Left lobe of liver (tissue), 2 donors: ENCODE measurements around the gene TTLL8. TPM values are rescaled to one million over a fixed set of nuclear protein-coding genes. Genes with fewer than 3 reads are reported as not detected.

Source experiments
- ATAC-seq: fragments of 200-7000 bp; cut with Tn5 transposase; one replicate; pipeline ENCODE4 v1.9.1; 2020; ENCODE audit warnings: mild to moderate bottlenecking, moderate library complexity
- DNase-seq: peaks from one replicate; pipeline ENCODE4 v3.0.0-alpha.2; 2020; ENCODE audit warnings: low spot score
- total RNA-seq: library from RNA; stranded (reverse); gene quantifications from one replicate; pipeline ENCODE4 v1.2.1, GENCODE V29; 2021
- donor health status: DM: no; HTN: no; CAD: no; lungs with moderate emphysema.
- donor health status: DM: no; HTN: yes; CAD: no.

TTLL8 gene
- total RNA-seq, 1 donor from 2014 or later = not detected

- ATAC-seq (no peak), DNase-seq (no peak)
Observed at GRCh38 chr22:50083462-50084079, 25.5 kb upstream of the TTLL8 start.

DNA sequence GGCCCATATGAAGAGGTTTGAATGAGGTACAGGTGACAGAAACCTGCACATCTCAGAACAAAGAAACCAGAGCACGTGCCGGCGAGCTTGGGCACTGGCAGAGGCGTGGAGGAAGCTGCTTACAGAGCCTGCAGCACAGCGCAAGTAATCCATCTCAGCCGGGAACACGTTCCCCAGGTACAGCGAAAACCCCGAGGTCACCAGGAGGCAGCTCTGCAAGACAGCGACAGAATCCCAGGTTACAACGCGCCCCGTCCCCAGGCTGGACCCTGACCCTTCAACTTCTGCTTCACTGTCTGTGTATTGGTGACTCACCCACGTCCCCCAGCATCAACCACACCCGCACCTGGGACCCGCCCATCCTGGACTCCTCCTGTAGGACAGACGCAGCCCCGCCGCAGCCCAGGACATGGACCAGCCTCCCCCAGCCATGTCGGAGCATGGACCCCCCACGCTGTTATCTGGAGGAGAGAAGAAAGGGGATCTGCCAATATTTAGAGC, 24.9 kb upstream of the TTLL8 start:
- ATAC-seq (no peak), DNase-seq (no peak)

GRCh38 chr22:50082197-50082715, 24.2 kb upstream of the TTLL8 start:
- ATAC-seq (no peak), DNase-seq (no peak)

DNA sequence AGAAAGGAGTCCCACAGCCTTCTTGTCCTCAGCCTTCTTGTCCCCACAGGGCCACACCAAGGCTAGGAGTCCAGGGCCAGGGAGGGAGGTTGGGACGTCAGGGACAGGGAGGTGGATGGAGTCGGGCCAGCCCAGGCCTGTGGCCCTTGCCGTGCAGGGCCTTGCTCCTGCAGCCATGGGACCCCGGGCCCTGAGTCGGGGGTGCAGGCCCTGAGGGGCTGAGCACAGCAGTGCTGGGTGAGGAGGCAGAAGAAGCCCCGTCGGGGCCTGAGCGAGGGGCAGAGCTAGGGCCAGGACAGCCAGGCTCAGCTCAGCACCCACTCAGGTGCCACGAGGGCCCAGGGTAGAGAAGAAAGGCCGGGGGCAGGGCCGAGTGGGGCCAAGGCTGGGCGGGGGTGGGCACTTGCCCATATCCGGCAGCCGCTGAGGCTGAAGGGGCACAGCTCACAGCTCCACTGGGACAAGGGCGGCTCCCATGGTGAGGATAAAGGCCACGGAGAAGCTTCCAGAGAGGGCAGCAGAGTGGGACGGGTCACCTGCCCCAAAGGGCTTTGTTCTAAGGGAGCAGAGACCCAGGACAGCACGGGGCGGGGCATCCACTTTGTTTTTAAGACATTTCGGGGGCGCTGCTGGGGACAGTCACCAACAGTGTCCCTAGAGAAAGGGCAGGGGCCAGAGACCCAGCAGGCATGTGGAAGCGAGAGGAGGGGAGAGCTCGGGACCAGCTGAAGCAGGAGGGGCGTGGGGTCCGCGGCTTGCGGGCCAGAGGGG, 23.5 kb upstream of the TTLL8 start:
- ATAC-seq (no peak), DNase-seq (no peak)

- no peak for ATAC-seq
- no peak for DNase-seq
Observed at GRCh38 chr22:50080077-50080465, 22.0 kb upstream of the TTLL8 start.

DNA sequence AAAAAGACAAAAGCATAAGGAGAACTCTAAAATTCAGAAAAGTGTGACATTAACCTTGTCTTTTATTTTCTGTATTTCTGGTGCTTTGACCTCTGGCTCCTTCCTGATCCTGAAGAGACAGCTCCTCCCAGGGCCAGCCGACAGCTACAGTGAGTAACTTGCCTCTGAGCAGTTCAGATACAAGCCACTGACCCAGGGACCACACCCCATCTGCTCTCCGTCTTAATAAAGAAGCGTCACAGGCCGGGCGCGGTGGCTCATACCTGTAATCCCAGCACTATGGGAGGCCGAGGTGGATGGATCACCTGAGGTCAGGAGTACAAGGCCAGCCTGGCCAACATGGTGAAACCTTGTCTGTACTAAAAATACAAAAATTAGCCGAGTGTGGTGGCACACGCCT, 20.7 kb upstream of the TTLL8 start:
- ATAC-seq (no peak), DNase-seq (no peak)

- no peak for DNase-seq
- no peak for ATAC-seq
Observed at GRCh38 chr22:50078246-50078645, 20.1 kb upstream of the TTLL8 start.

GRCh38 chr22:50076646-50077535, 18.8 kb upstream of the TTLL8 start:
- DNase-seq (no peak), ATAC-seq (no peak)

DNA sequence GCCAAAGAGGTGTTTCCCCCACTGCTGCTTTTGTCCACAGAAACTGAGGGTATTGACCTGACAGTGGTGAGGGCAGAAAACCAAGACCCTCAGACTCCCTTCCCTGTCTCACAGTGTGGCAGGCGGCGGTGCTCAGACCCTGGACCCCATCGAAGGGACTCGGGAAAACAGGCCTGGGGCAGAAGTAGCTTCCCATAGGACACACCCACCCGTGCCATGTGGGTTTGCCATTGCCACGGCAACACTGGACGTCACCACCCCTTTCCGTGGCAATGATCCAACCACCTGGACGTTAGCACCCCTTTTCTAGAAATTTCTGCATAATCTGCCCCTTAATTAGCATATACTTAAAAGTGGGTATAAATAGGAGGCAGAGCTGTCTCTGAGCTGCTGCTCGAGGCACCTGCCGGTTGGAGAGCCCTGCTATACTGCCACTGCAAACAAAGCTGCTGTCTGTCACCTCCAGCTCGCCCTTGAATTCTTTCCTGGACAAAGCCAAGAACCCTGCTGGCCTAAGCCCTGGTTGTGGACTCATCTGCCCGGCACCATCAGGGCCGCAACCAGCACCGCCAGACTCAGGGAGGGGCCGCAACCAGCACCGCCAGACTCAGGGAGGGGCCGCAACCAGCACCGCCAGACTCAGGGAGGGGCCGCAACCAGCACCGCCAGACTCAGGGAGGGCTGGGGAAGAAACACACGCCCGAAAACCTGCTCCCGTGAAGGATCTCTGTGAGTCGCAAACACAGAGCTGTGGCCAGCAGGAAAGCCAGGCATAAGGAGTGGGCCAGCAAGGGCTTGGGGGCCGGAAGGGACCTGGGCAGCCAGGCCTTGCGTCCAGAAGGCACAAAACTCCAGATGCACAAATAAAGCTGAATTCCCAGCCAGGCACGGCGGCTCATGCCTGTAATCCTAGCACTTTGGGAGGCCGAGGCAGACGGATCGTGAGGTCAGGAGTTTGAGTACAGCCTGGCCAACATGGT, 16.7 kb upstream of the TTLL8 start:
- ATAC-seq = no peak
- DNase-seq = no peak

DNA sequence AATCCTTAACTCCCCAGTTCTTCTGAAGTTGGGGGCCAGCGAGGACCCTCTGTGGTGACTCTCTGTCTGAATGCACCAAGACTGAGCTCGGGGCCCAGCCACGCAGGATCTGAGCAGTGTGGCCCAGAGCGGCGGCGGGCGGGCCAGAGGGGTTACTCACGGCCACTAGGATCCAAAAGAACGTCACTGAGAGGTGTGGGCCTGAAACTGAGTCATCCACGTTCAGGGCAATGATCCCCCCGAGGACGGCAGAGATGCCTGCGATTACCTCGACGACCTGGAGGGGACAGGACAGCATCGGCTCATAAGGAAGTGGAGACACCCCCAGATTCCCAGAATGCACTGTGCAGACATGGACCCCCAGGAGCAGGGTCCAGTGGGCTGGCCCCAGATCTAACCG, 16.0 kb upstream of the TTLL8 start:
- DNase-seq (no peak), ATAC-seq (no peak)

DNA sequence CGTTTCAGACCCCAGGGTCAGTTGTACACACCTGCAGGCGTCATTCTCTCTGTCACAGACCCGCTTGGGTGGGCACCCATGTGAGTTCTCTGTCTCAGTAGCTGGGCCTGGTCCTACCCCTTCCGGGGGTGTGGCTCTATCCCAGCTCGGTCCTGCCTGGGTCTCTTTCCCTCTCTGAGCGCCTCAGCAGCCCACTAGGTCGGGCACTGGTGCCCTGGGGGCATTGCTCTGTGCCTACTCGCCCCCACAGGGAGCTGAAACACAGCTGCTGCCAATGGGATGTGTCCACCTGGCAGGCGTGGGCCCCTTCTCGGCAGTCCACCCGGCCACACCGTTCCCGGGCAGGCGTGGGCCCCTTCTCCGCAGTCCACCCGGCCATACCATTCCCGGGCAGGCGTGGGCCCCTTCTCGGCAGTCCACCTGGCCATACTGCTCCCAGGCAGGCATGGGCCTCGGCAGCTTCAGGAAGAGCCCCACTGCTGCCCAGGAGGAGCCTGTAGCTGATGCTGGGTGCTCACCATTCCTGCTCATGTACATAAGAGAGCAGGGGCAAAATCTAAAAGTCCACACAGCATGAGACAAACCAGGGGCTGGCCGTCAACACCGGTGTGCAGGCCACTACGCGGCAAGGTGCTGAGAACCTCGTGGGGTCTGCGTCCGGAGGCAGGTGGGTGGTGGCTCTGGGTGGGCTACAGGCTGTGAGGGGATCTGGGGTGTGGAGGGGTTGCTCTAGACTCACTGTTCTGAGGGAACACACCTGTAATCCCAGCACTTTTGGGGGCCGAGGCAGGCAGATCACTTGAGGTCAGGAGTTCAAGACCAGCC, 14.8 kb upstream of the TTLL8 start:
- DNase-seq = no peak
- no peak for ATAC-seq

GRCh38 chr22:50072167-50072555, 14.1 kb upstream of the TTLL8 start:
- ATAC-seq = no peak
- DNase-seq = no peak

DNA sequence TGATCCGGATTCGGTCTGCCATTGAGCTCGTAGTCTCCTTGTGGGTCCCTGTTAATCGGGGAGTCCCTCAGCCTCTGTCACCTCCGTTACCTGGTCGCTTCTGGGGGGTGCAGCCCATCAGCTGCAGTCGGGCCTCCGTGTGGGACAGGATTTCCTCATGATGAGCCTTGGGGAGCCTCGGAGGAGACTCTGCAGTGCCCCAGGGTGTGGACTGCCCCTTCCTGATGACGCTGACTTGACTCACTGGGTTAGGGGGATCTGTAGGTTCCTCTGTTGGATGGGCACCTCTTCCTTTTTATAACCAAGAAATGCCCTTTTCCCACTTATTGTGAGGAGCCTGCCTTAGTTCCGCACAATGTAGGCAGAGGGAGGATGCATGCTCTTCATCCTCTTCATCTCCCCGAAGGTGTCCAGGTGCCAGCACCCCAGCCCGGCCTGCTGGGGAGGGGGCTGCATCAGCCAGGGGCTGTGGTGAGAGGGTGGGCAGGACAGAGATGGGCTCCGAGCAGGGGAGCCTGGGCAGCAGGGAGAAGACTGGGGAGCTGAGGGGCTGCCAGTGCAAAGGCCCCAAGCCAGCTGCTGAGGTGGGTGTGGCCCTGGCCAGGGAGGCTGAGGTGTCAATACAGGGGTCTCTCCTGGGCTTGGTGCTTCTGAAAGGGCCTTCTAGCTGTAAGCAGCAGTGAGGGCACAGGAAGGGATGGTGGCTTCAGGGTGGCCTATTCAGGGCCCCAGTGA, 13.5 kb upstream of the TTLL8 start:
- no peak for DNase-seq
- no peak for ATAC-seq

GRCh38 chr22:50070366-50070765, 12.3 kb upstream of the TTLL8 start:
- no peak for ATAC-seq
- no peak for DNase-seq

GRCh38 chr22:50068096-50068495, 10.0 kb upstream of the TTLL8 start:
- DNase-seq (no peak), ATAC-seq (no peak)

DNA sequence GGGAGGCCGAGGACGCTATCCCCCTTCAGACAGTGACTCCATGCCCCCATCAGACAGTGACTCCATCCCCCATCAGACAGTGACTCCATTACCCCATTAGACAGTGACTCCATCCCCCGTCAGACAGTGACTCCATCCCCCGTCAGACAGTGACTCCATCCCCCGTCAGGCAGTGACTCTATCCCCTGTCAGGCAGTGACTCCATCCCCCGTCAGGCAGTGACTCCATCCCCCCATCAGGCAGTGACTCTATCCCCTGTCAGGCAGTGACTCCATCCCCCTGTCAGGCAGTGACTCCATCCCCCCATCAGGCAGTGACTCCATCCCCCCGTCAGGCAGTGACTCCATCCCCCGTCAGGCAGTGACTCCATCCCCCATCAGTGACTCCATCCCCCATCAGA, 9.1 kb upstream of the TTLL8 start:
- ATAC-seq (no peak), DNase-seq (no peak)

- ATAC-seq (no peak), DNase-seq (no peak)
Observed at GRCh38 chr22:50064453-50064852, 6.4 kb upstream of the TTLL8 start.

- ATAC-seq (no peak), DNase-seq (no peak)
Observed at GRCh38 chr22:50063589-50064393, 5.7 kb upstream of the TTLL8 start.
